HG02938 (cell line): Measurements from ENCODE around the gene CHRNA5.

ENCODE experiments used
- ATAC-seq: cut with Tn5 transposase; IDR thresholded peaks from one replicate; pipeline ENCODE4 v1.9.1; 2021; ENCODE audit warnings: mild to moderate bottlenecking, moderate library complexity; ENCODE audit not compliant: unreplicated experiment

CHRNA5 gene

GRCh38 chr15:78619022-78619950 lies 54.0 kb downstream of the CHRNA5 start:
- ATAC-seq: no peak

GRCh38 chr15:78620021-78620526 lies 54.8 kb downstream of the CHRNA5 start:
- no peak for ATAC-seq

GRCh38 chr15:78620527-78621421 lies 55.5 kb downstream of the CHRNA5 start, which contains the start of gene CHRNA3:
TSS of gene CHRNA3 (minus strand) at chr15:78620996. CDS start at chr15:78620794, 202 bp downstream.
- ATAC-seq: no peak

- no peak for ATAC-seq
Measured at GRCh38 chr15:78621810-78622402, 56.6 kb downstream of the CHRNA5 start.

GRCh38 chr15:78623786-78624497 lies 58.6 kb downstream of the CHRNA5 start:
- ATAC-seq: no peak

- no peak for ATAC-seq
Measured at GRCh38 chr15:78624651-78625590, 59.6 kb downstream of the CHRNA5 start.

- ATAC-seq: no peak
Measured at GRCh38 chr15:78625606-78626280, 60.4 kb downstream of the CHRNA5 start.

DNA sequence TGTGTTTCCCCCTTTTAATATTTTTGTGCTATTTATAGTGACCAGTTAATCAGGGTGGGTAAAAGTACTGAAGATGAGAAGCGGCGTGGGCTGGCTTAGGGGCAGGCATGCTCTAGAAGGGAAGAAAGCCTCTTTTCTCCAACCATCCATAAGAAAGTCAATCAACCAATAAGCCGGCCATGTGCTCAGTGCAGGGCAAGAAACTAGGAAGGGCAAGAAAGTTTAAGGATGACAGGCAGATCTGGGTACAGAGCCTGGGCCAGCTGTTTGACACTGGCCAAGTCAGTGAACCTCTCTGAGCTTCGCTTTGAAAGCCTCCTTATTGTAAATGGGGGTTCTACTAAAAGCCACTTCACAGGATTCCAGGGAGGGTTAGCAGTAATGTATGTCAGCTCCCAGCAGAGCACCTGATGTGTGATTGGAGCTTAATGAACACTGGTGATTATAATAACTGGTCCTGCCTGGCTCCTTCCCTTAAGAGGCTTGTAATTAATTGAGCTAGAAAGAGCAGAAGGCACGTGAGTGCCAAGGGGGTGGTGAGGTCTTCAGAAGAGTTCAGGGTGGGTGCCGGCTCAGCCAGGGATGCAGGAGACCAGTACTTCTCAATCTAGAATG lies 61.2 kb downstream of the CHRNA5 start:
- no peak for ATAC-seq

DNA sequence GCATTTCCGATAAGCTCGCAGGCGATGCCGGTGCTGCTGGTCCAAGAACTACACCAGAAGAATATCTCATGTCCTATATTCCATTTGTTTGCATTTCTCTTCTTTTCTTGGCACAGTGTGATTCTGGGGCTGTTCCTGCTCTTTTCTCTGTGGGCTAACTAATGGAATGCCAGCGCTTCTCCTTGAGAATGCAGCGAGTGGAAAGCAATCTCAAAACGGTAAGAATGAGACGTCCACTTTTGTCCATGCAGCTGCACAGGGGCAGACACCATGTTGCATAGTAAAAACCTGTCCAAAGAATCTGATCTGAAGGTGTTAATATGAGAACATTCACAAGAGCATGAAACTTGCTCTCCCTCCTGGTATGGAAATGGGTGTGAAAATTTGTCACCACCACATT lies 62.0 kb downstream of the CHRNA5 start:
- no peak for ATAC-seq

DNA sequence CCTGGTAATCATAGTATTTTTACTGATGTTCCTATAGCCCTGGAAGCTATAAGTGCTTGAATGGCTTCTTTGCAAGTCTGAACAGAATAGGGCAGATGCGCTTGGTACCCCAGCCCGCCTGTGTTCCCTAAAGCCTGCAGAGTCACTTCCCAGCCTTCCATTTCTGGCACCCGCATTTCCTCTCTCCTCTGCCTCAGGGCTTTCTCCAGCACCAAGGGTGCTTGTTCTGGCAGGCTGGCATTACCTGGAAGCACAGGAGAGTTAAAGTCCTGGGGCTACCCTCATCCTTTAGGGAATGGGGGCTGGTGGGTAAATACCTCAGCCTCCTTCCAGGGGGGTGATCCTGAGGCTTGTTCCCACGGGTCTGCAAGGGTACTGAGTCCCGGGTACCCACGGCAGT lies 62.9 kb downstream of the CHRNA5 start:
- ATAC-seq: no peak

DNA sequence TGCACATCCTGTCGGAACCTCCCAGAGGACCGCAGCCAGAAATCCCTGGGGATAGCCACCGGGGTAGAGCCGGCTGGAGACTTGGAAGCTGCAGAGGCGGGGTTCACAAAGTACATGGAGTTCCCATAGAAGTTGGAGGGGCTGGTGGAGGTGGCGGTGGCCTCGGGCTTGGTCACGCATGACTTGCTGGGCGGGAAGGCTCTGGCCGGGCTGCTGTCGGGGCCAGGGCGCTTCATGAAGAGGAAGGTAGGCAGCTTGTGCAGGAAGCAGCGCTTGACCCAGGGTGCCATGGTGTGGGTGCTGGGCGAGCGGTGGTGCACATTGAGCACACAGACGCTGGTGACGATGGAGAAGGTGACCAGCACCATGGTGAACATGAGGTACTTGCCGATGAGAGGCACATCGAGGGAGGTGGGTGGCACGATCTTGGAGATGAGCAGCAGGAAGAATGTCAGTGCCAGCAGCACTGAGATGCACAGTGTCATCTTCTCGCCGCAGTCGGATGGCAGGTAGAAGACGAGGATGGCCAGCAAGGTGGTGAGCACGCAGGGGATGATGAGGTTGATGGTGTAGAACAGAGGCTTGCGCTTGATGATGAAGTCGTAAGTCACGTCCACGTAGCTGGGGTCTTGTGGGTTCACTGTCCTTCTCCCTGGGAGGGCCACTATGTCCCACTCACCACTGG lies 63.9 kb downstream of the CHRNA5 start:
- no peak for ATAC-seq

DNA sequence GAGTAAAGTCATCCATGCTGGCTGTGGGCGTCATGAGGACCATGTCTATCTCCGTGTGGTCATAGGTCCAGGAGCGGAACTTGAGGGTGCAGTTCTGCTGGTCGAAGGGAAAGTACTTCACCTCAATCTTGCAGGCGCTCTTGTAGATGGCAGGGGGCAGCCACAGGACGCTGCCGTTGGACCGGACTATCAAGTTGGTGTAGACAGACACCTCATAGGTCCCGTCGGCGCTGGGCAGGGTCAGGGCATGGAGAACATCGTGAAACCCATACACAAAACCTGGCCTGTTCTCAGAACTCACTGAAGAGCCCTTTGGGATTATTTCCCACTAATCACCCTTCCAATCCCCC lies 64.4 kb downstream of the CHRNA5 start:
- ATAC-seq: no peak

GRCh38 chr15:78630886-78631633 lies 65.7 kb downstream of the CHRNA5 start:
- no peak for ATAC-seq

GRCh38 chr15:78633348-78633747 lies 68.0 kb downstream of the CHRNA5 start:
- ATAC-seq: no peak

GRCh38 chr15:78634210-78635145 lies 69.2 kb downstream of the CHRNA5 start:
- no peak for ATAC-seq

DNA sequence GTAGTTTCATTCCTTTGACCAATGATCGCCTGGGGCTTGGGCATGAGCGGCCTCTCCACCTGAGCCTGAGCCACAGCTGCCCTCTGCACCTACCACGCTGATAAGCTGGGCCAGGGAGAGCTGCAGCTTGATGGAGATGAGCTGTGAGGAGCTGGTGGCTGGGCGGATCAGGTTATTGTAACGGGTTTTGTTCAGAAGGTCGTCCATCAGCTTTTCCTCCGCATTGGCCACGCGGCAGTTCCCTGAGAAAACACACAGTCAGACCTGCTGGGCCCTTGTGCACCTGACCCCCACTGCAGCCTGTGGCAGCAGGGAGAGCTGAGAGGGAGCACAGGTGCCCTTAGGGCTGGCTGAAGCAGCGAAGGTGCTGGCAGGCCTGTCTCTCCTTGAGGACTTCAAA lies 70.0 kb downstream of the CHRNA5 start:
- no peak for ATAC-seq
